H1 (cell line): ENCODE results near the gene SCAF11. TPM values are rescaled to one million over a fixed set of nuclear protein-coding genes. Genes with fewer than 3 reads are reported as not detected.

Source experiments
- CTCF ChIA-PET: fragments of 300-600 bp; sonication (Branson Sonifier 250); formaldehyde crosslinking; loops from one replicate; lab custom pipeline; 2021; ENCODE audit not compliant: partially characterized antibody; lab: Charles Lee
- POLR2A ChIA-PET: fragments of 300-600 bp; sonication (Branson Sonifier 250); formaldehyde crosslinking; loops from one replicate; lab custom pipeline; 2021; ENCODE audit warnings: inconsistent platforms; ENCODE audit not compliant: partially characterized antibody; lab: Charles Lee
- DNase-seq, 2 experiments: peaks; one replicate each; pipeline versions ENCODE4 v3.0.0 to v3.0.0-alpha.2; 2010 to 2022; ENCODE audit warnings: low spot score in 2 of 2, low read depth in 1 of 2, mixed read lengths in 1 of 2
- FAIRE-seq: peaks from 2 replicates; lab custom pipeline; 2011; peaks lifted over from hg19 to GRCh38; lab: Jason Lieb, UNC
- H2AFZ ChIP-seq: 2 replicates; pipeline ENCODE4 v1.8.1; 2012; ENCODE audit warnings: low read length, inconsistent platforms
- H2AK5ac ChIP-seq: 2 replicates; pipeline ENCODE4 v1.6.1; 2013; ENCODE audit warnings: low read depth, low read length
- H2BK120ac ChIP-seq: replicated peaks from 2 replicates; pipeline ENCODE3; 2013; ENCODE audit warnings: low read depth, low read length, inconsistent platforms
- H2BK12ac ChIP-seq: 2 replicates; pipeline ENCODE4 v1.6.1; 2013; ENCODE audit warnings: low read depth, low read length
- H2BK15ac ChIP-seq: 2 replicates; pipeline ENCODE4 v1.6.1; 2013; ENCODE audit warnings: low read length
- H2BK20ac ChIP-seq: 2 replicates; pipeline ENCODE4 v1.6.1; 2013; ENCODE audit warnings: low read length
- H2BK5ac ChIP-seq: 2 replicates; pipeline ENCODE4 v1.6.1; 2013; ENCODE audit warnings: low read depth, low read length
- H3K14ac ChIP-seq: 2 replicates; pipeline ENCODE4 v1.6.1; 2013; ENCODE audit warnings: inconsistent platforms; ENCODE audit not compliant: insufficient read length
- H3K18ac ChIP-seq: 2 replicates; pipeline ENCODE4 v1.6.1; 2013; ENCODE audit warnings: low read length; ENCODE audit errors: extremely low read depth
- H3K23ac ChIP-seq: 2 replicates; pipeline ENCODE4 v1.6.1; 2013; ENCODE audit warnings: inconsistent platforms; ENCODE audit not compliant: insufficient read length
- H3K23me2 ChIP-seq: 2 replicates; pipeline ENCODE4 v1.6.1; 2013; ENCODE audit warnings: low read depth, low read length
- H3K27ac ChIP-seq: 2 replicates; pipeline ENCODE4 v1.6.1; 2011; ENCODE audit warnings: low read depth, low read length, inconsistent platforms
- H3K27me3 ChIP-seq, 4 experiments: replicated peaks in 1 of 4; 1 replicate in 1 of 4; 2 replicates in 3 of 4; pipeline versions ENCODE4 v1.6.1 to v1.8.1; 2011 to 2013; ENCODE audit warnings: low read length in 3 of 4, mild to moderate bottlenecking in 3 of 4, inconsistent platforms in 2 of 4, mixed read lengths in 2 of 4, moderate library complexity in 1 of 4; ENCODE audit not compliant: control insufficient read depth in 3 of 4, insufficient read depth in 3 of 4; ENCODE audit errors: extremely low read depth in 1 of 4
- H3K36me3 ChIP-seq, 4 experiments: 2 replicates each; pipeline versions ENCODE4 v1.6.1 to v1.8.1; 2011 to 2013; ENCODE audit warnings: mild to moderate bottlenecking in 4 of 4, low read length in 3 of 4, moderate library complexity in 2 of 4, control low read depth in 1 of 4, inconsistent platforms in 1 of 4; ENCODE audit not compliant: insufficient read depth in 4 of 4, control insufficient read depth in 2 of 4
- H3K4ac ChIP-seq: replicated peaks from 2 replicates; pipeline ENCODE3; 2013; ENCODE audit warnings: low read length, low read depth, mixed read lengths, inconsistent platforms; ENCODE audit not compliant: insufficient read length
- H3K4me1 ChIP-seq, 4 experiments: replicated peaks in 1 of 4; 1 replicate in 1 of 4; 2 replicates in 3 of 4; pipeline versions ENCODE4 v1.6.1 to v1.8.1; 2011 to 2013; ENCODE audit warnings: low read length in 3 of 4, inconsistent platforms in 2 of 4, mixed read lengths in 1 of 4; ENCODE audit not compliant: insufficient read depth in 4 of 4, control insufficient read depth in 3 of 4
- H3K4me2 ChIP-seq, 2 experiments: 2 replicates each; pipeline versions ENCODE4 v1.6.1 to v1.8.1; 2011 to 2013; ENCODE audit warnings: low read depth in 2 of 2, low read length in 2 of 2, control low read depth in 1 of 2, inconsistent platforms in 1 of 2, mild to moderate bottlenecking in 1 of 2; ENCODE audit not compliant: insufficient read depth in 1 of 2
- H3K4me3 ChIP-seq, 4 experiments: fragments of 200-600, 300-600 bp in 1 of 4; sonication (generic), shearing (Covaris generic), sonication (Bioruptor Twin) in 1 of 4; 2 replicates each; pipeline versions ENCODE4 v1.5.1 to v1.8.1; 2011 to 2016; ENCODE audit warnings: low read length in 4 of 4, low read depth in 3 of 4, control low read depth in 2 of 4, inconsistent platforms in 2 of 4, mild to moderate bottlenecking in 2 of 4, mixed read lengths in 1 of 4, moderate library complexity in 1 of 4; ENCODE audit not compliant: insufficient read depth in 2 of 4; ENCODE audit errors: extremely low read depth in 1 of 4
- H3K56ac ChIP-seq: replicated peaks from 2 replicates; pipeline ENCODE3; 2013; ENCODE audit warnings: low read depth, mild to moderate bottlenecking, mixed read lengths, low read length, inconsistent platforms; ENCODE audit not compliant: insufficient read length
- H3K79me1 ChIP-seq: 2 replicates; pipeline ENCODE4 v1.6.1; 2013; ENCODE audit warnings: low read depth, low read length, control low read depth
- H3K79me2 ChIP-seq, 2 experiments: 2 replicates each; pipeline versions ENCODE4 v1.6.1 to v1.8.1; 2012 to 2013; ENCODE audit warnings: low read length in 2 of 2, mild to moderate bottlenecking in 2 of 2, inconsistent platforms in 1 of 2; ENCODE audit not compliant: insufficient read depth in 2 of 2, control insufficient read depth in 1 of 2
- H3K9ac ChIP-seq, 4 experiments: replicated peaks in 1 of 4; 1 replicate in 1 of 4; 2 replicates in 3 of 4; pipeline versions ENCODE4 v1.6.1 to v1.8.1; 2011 to 2013; ENCODE audit warnings: low read depth in 3 of 4, low read length in 3 of 4, control low read depth in 2 of 4, mild to moderate bottlenecking in 2 of 4, moderate library complexity in 2 of 4, inconsistent platforms in 1 of 4; ENCODE audit errors: extremely low read depth in 1 of 4
- H3K9me3 ChIP-seq, 2 experiments: 2 replicates each; pipeline versions ENCODE4 v1.6.1 to v1.8.1; 2012 to 2013; ENCODE audit warnings: mild to moderate bottlenecking in 2 of 2, moderate library complexity in 2 of 2, control low read depth in 1 of 2, inconsistent platforms in 1 of 2, low read depth in 1 of 2, low read length in 1 of 2, mixed read lengths in 1 of 2; ENCODE audit not compliant: insufficient read depth in 2 of 2
- H4K20me1 ChIP-seq, 2 experiments: replicated peaks in 1 of 2; 2 replicates each; pipeline versions ENCODE3 to v1.8.1; 2011 to 2013; ENCODE audit warnings: inconsistent platforms in 2 of 2, low read length in 2 of 2, mild to moderate bottlenecking in 1 of 2; ENCODE audit not compliant: insufficient read depth in 2 of 2, control insufficient read depth in 1 of 2
- H4K5ac ChIP-seq: 2 replicates; pipeline ENCODE4 v1.6.1; 2013; ENCODE audit warnings: low read length, low read depth, mixed read lengths, inconsistent platforms; ENCODE audit not compliant: insufficient read length
- H4K8ac ChIP-seq: 2 replicates; pipeline ENCODE4 v1.8.0; 2013; ENCODE audit warnings: mild to moderate bottlenecking, moderate library complexity, low read length, inconsistent platforms; ENCODE audit not compliant: insufficient read depth; ENCODE audit errors: extremely low read depth
- H4K91ac ChIP-seq: replicated peaks from 2 replicates; pipeline ENCODE3; 2013; ENCODE audit warnings: low read length, mixed read lengths, inconsistent platforms; ENCODE audit not compliant: insufficient read length
- CHD2 ChIP-seq: IDR thresholded peaks from 2 replicates; pipeline ENCODE4 v1.6.1; 2012; ENCODE audit warnings: low read length, improper control_type of control experiment
- EZH2 ChIP-seq: fragments of 200-600 bp; sonication (generic); IDR thresholded peaks from 2 replicates; pipeline ENCODE4 v1.7.1; 2012; ENCODE audit warnings: low read depth, mild to moderate bottlenecking, moderate library complexity, low read length, inconsistent platforms; ENCODE audit not compliant: severe bottlenecking
- FOSL1 ChIP-seq: IDR thresholded peaks from 2 replicates; pipeline ENCODE4 v1.6.1; 2011; ENCODE audit warnings: mild to moderate bottlenecking, low read depth, low read length, moderate library complexity; ENCODE audit not compliant: insufficient read depth
- JUND ChIP-seq: IDR thresholded peaks from 2 replicates; pipeline ENCODE4 v1.6.1; 2011; ENCODE audit warnings: mild to moderate bottlenecking, improper control_type of control experiment, low read length
- POU5F1 ChIP-seq: IDR thresholded peaks from 2 replicates; pipeline ENCODE4 v1.6.1; 2011; ENCODE audit warnings: low read depth, mild to moderate bottlenecking, low read length, moderate library complexity
- RAD21 ChIP-seq, 2 experiments: IDR thresholded peaks in 1 of 2; conservative IDR thresholded peaks in 1 of 2; 2 replicates each; pipeline ENCODE4 v1.6.1; 2011; ENCODE audit warnings: low read depth in 2 of 2, low read length in 2 of 2, improper control_type of control experiment in 1 of 2, inconsistent platforms in 1 of 2, mild to moderate bottlenecking in 1 of 2, moderate library complexity in 1 of 2
- RBBP5 ChIP-seq: IDR thresholded peaks from 2 replicates; pipeline ENCODE4 v1.7.1; 2012; ENCODE audit warnings: low read depth, mild to moderate bottlenecking, inconsistent platforms, low read length, moderate library complexity, borderline replicate concordance
- RFX5 ChIP-seq: IDR thresholded peaks from 2 replicates; pipeline ENCODE4 v1.6.1; 2011; ENCODE audit warnings: low read depth, low read length, improper control_type of control experiment, borderline replicate concordance
- TAF1 ChIP-seq: IDR thresholded peaks from 2 replicates; pipeline ENCODE4 v1.6.1; 2011; ENCODE audit warnings: mild to moderate bottlenecking, low read depth, low read length
- TCF12 ChIP-seq: IDR thresholded peaks from 2 replicates; pipeline ENCODE4 v1.6.1; 2011; ENCODE audit warnings: low read depth, mild to moderate bottlenecking, low read length
- TEAD4 ChIP-seq: IDR thresholded peaks from 2 replicates; pipeline ENCODE4 v1.6.1; 2012; ENCODE audit warnings: low read depth, low read length, inconsistent platforms, mixed read lengths
- YY1 ChIP-seq: IDR thresholded peaks from 2 replicates; pipeline ENCODE4 v1.6.1; 2011; ENCODE audit warnings: low read depth, mild to moderate bottlenecking, low read length
- ZNF274 ChIP-seq: IDR thresholded peaks from 2 replicates; pipeline ENCODE4 v1.7.0; 2012; ENCODE audit warnings: low read length, borderline replicate concordance; ENCODE audit errors: extremely low read depth
- WGBS, 2 experiments: shearing (Covaris generic) in 1 of 2; methylation state at CpG; one replicate each; pipeline versions ENCODE4 v1.1.6 to v1.1.7; 2013 to 2015; ENCODE audit warnings: low lambda C conversion rate in 2 of 2, mixed read lengths in 2 of 2, inconsistent platforms in 1 of 2, low coverage in 1 of 2, missing lambda C conversion rate in 1 of 2; ENCODE audit not compliant: insufficient replicate concordance in 2 of 2, insufficient coverage in 1 of 2, insufficient read length in 1 of 2; ENCODE audit errors: extremely low coverage in 1 of 2, missing lambda C conversion rate in 1 of 2; 5-methylcytosine and 5-hydroxymethylcytosine counted together
- polyA plus RNA-seq, 7 experiments: library from polyadenylated mRNA; depleted of rRNA in 3 of 7; stranded (reverse) in 5 of 7; unstranded in 2 of 7; fragments of >200 nt in 5 of 7; fragments of 200-250 nt in 2 of 7; gene quantifications; 1 replicate in 5 of 7; 2 replicates in 1 of 7; 4 replicates in 1 of 7; pipeline versions ENCODE4 v1.2.1 to v1.2.3, GENCODE V29; 2011 to 2013; ENCODE audit warnings: missing spikeins in 2 of 7, mixed read lengths in 2 of 7
- total RNA-seq: library from RNA; stranded (reverse); fragmentation: NEBNext Ultra II Directional; extraction: Animal tissue kit (Norgen Biotek cat#: 25700); gene quantifications from 2 replicates; pipeline ENCODE4 v1.2.1, GENCODE V29; 2021

Gene SCAF11
- total and polyA plus RNA-seq, 2 of the 8 experiments (the other 6 are each of a cell fraction or from before 2014, with no cell fraction given) = 15.1 to 77.8 TPM

GRCh38 chr12:45962553-45963325, 27.6 kb downstream of the SCAF11 start:
- Histone ChIP-seq H3K27ac (no peak overlapping the region), H4K91ac (no peak overlapping the region), H2BK120ac (no peak overlapping the region), H3K4me1 (peaks cover 0 to 3% (median 0%) of the 10 kb centered on the region in 4 experiments; a peak in 1 of 7 replicates), H3K4ac (no peak overlapping the region), H2BK15ac (no peak overlapping the region), H3K14ac (no peak overlapping the region), H3K23me2 (no peaks in the 10 kb centered on the region), H3K27me3 (no peaks in the 10 kb centered on the region), H3K9me3 (no peaks in the 10 kb centered on the region), H3K18ac (no peak overlapping the region), H2AFZ (no peak overlapping the region), H3K4me3 (no peak overlapping the region), H4K20me1 (peaks cover 1 to 2% of the 10 kb centered on the region in 2 experiments), H2BK5ac (no peak overlapping the region), H4K8ac (no peak overlapping the region), H3K79me1 (no peaks in the 10 kb centered on the region; the same call in 1 of the 2 replicates), H4K5ac (no peak overlapping the region), H3K79me2 (peaks cover 0 to 27% of the 10 kb centered on the region in 2 experiments; a peak in 2 of 4 replicates), H3K4me2 (no peak overlapping the region), H3K36me3 (peaks cover 0 to 10% (median 0%) of the 10 kb centered on the region in 4 experiments; a peak in 1 of 8 replicates), H3K9ac (no peak overlapping the region), H2BK12ac (no peak overlapping the region), H2BK20ac (no peak overlapping the region), H3K56ac (no peak overlapping the region), H2AK5ac (no peak overlapping the region), H3K23ac (no peak overlapping the region)
- DNase-seq = no peak
- CTCF ChIA-PET = no interaction called here
- POLR2A ChIA-PET = no interaction called here
- 88% methylated on average over 4 of the region's 4 CpGs; no CpG with 5 or more reads in 1 of the 2 experiments for WGBS, 2 experiments
- no peak for FAIRE-seq
- TF ChIP-seq CHD2 = no peak
- TF ChIP-seq RAD21 (IDR thresholded peaks at IDR 0.05 in 1 of 2, conservative IDR thresholded peaks at IDR 0.05 in 1 of 2; ENCODE audit: low read depth in 2 of 2, low read length in 2 of 2) = no peak
- TF ChIP-seq EZH2 = no peak
- TF ChIP-seq FOSL1 = no peak
- no peak for TF ChIP-seq POU5F1
- TF ChIP-seq RBBP5 = no peak
- TF ChIP-seq TEAD4 = no peak
- TF ChIP-seq ZNF274 = no peak
- no peak for TF ChIP-seq TCF12
- no peak for TF ChIP-seq YY1
- TF ChIP-seq RFX5 = no peak
- no peak for TF ChIP-seq TAF1
- no peak for TF ChIP-seq JUND
